ENCODE results near the gene SNTG2.

SNTG2 gene

DNA sequence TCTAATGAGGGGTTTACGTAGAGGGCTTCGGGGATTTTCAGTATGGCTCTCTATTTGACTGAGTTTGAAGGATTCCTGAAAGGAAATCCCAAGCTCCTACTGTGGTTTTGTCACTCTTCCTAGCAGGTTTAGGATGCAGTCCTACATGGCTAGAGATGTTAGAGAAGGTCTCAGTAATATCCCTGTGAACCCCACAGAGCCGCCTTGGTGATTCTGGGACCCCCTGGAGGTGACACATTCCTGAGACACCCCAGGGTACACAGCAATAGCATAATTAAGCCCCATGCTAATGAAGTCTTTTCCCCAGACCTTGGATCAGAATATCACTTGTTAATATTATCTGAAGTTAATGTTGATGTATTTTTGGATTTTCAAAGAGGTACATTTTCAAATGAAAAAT is 103.8 kb downstream of the SNTG2 start:
- no peak overlapping the region for H3K27ac Mint-ChIP-seq
- no peak for DNase-seq
- peaks cover 3% of the 10 kb centered on the region for H3K4me1 Mint-ChIP-seq
- no peak overlapping the region for H3K4me3 Mint-ChIP-seq
- ATAC-seq: no peak
- H3K9me3 Mint-ChIP-seq: no peaks in the 10 kb centered on the region
- H3K36me3 Mint-ChIP-seq (ENCODE audit: low read depth): peaks cover 2% of the 10 kb centered on the region
- H3K27me3 Mint-ChIP-seq: peaks cover 7% of the 10 kb centered on the region

GRCh38 chr2:1055014-1055595 is 104.5 kb downstream of the SNTG2 start:
- H3K4me3 Mint-ChIP-seq: no peak overlapping the region
- H3K9me3 Mint-ChIP-seq: no peaks in the 10 kb centered on the region
- DNase-seq (no peak), ATAC-seq (no peak)
- no peak overlapping the region for H3K27ac Mint-ChIP-seq
- peaks cover 7% of the 10 kb centered on the region for H3K27me3 Mint-ChIP-seq
- peaks cover 3% of the 10 kb centered on the region for H3K4me1 Mint-ChIP-seq
- peaks cover 2% of the 10 kb centered on the region for H3K36me3 Mint-ChIP-seq (ENCODE audit: low read depth)

GRCh38 chr2:1060372-1060771 is 109.7 kb downstream of the SNTG2 start:
- peaks cover 2% of the 10 kb centered on the region for H3K36me3 Mint-ChIP-seq (ENCODE audit: low read depth)
- no peaks in the 10 kb centered on the region for H3K9me3 Mint-ChIP-seq
- ATAC-seq: no peak

DNA sequence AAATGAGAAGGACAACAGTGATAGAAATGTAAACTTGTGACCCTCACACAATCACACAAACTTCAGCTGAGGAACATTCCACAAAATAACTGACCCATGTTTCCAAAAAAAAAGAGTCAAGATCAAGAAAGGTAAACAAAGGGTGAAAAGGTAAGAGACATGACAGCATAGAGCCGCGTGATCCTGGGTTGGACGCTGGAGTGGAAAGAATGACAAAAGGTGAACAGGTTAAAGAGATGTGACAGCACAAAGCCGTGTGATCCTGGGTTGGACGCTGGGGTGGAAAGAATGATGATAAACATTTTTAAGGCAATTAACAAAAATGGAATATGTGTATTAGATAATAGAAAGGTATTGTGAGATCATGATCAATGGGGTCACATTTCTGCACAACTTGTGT is 110.3 kb downstream of the SNTG2 start:
- Mint-ChIP-seq H3K27me3 (peaks cover 1% of the 10 kb centered on the region), H3K9me3 (no peaks in the 10 kb centered on the region), H3K36me3 (ENCODE audit: low read depth) (peaks cover 2% of the 10 kb centered on the region), H3K4me1 (no peaks in the 10 kb centered on the region), H3K27ac (no peak overlapping the region), H3K4me3 (no peak overlapping the region)
- DNase-seq (no peak), ATAC-seq (no peak)

More at GRCh38 chr2:1060372-1060771, 109.7 kb downstream of the SNTG2 start:
- H3K4me1 Mint-ChIP-seq: no peaks in the 10 kb centered on the region
- H3K27me3 Mint-ChIP-seq: peaks cover 2% of the 10 kb centered on the region
- DNase-seq: no peak
- no peak overlapping the region for H3K4me3 Mint-ChIP-seq
- H3K27ac Mint-ChIP-seq: no peak overlapping the region

DNA sequence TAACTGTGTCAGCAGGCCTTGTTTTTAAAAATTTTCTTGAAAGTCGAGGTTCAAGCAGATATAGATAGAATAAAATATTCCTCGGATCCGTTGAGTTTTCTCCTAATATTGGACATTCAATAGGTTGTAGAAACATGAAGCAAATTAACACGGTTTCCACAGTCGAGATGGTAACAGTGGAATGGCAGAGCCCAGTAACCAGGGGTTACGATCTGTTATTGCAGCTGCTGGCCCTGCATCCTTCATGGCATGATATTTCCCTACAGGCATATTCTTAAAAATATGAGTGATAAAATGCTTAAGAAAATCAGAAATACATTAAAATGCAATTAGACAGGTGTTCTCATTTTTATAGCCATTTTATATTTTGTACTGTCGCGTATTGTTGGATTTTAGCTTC is 117.6 kb downstream of the SNTG2 start:
- no peak overlapping the region for H3K4me3 Mint-ChIP-seq
- no peaks in the 10 kb centered on the region for H3K4me1 Mint-ChIP-seq
- H3K27ac Mint-ChIP-seq: no peak overlapping the region
- no peaks in the 10 kb centered on the region for H3K36me3 Mint-ChIP-seq (ENCODE audit: low read depth)
- H3K9me3 Mint-ChIP-seq: peaks cover 3% of the 10 kb centered on the region
- ATAC-seq: no peak
- DNase-seq: no peak
- peaks cover 1% of the 10 kb centered on the region for H3K27me3 Mint-ChIP-seq

DNA sequence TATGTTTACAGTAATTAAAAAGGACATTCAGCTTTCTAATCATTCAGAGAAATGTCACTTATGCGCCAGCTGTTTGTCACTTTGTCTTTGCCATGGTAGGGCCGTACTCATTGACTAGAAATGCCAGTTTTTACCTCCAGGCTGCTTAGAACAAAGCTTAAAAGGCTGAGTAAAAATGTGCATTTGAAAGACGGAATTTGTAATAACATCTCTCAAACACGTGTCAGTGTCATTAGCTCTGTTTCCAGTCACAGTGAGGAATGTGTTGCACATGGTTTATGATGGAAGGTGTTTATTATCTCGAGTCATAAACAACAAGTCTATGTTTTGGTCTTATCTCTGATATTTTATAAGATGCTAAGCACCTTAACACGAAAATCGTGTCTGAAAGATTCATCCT is 118.2 kb downstream of the SNTG2 start:
- Mint-ChIP-seq H3K27me3 (peaks cover 1% of the 10 kb centered on the region), H3K36me3 (ENCODE audit: low read depth) (no peaks in the 10 kb centered on the region), H3K4me1 (no peaks in the 10 kb centered on the region), H3K9me3 (peaks cover 3% of the 10 kb centered on the region), H3K4me3 (no peak overlapping the region), H3K27ac (no peak overlapping the region)
- ATAC-seq (no peak), DNase-seq (no peak)

GRCh38 chr2:1069847-1070246 is 119.2 kb downstream of the SNTG2 start:
- no peaks in the 10 kb centered on the region for H3K27me3 Mint-ChIP-seq
- no peaks in the 10 kb centered on the region for H3K36me3 Mint-ChIP-seq (ENCODE audit: low read depth)
- peaks cover 3% of the 10 kb centered on the region for H3K9me3 Mint-ChIP-seq
- ATAC-seq: no peak
- H3K4me3 Mint-ChIP-seq: no peak overlapping the region
- no peak overlapping the region for H3K27ac Mint-ChIP-seq
- no peak for DNase-seq
- H3K4me1 Mint-ChIP-seq: no peaks in the 10 kb centered on the region

GRCh38 chr2:1070601-1071000 is 120.0 kb downstream of the SNTG2 start:
- Mint-ChIP-seq H3K27me3 (no peaks in the 10 kb centered on the region), H3K36me3 (ENCODE audit: low read depth) (no peaks in the 10 kb centered on the region), H3K4me1 (peaks cover 3% of the 10 kb centered on the region), H3K9me3 (peaks cover 3% of the 10 kb centered on the region), H3K27ac (no peak overlapping the region), H3K4me3 (no peak overlapping the region)
- no peak for DNase-seq
- no peak for ATAC-seq

DNA sequence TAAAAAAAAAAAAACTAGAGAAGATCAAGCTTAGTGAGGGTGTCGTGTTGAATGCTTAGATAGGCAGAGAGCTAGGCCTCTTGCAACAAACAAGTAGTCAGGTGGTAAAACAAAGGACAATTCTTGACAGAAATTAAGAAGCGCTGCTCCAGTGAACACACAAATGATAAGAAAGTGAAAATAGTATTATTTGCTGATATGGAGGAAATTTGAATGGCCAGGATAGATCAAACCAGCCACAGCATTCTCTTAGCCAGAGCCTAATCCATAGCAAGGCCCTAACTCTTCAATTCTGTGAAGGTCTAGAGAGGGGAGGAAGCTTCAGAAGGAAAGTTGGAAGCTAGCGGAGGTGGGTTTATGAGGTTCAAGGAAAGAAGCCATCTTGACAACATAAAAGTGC is 121.0 kb downstream of the SNTG2 start:
- ATAC-seq: no peak
- Mint-ChIP-seq H3K27me3 (no peaks in the 10 kb centered on the region), H3K36me3 (ENCODE audit: low read depth) (no peaks in the 10 kb centered on the region), H3K27ac (no peak overlapping the region), H3K4me1 (peaks cover 3% of the 10 kb centered on the region), H3K9me3 (peaks cover 3% of the 10 kb centered on the region), H3K4me3 (no peak overlapping the region)
- DNase-seq: no peak

DNA sequence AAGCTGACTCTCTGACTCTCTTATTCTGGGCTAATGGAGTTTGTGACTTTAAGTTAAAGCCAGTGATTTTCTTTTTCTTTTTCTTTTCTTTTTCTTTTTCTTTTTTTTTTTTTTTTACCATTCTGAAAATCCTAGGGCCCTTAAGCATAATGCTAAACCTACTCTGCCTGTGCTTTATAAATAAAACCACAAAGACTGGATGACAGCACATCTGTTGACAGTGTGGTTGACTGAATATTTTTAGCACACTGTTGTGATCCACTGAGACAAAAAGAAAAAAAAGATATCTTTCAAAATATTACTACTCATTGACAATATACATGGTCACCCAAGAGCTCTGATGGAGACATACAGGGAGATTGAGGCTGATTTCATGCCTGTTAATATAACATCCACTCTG is 121.6 kb downstream of the SNTG2 start:
- Mint-ChIP-seq H3K27me3 (no peaks in the 10 kb centered on the region), H3K27ac (no peak overlapping the region), H3K4me1 (peaks cover 3% of the 10 kb centered on the region), H3K4me3 (no peak overlapping the region), H3K36me3 (ENCODE audit: low read depth) (no peaks in the 10 kb centered on the region), H3K9me3 (peaks cover 3% of the 10 kb centered on the region)
- ATAC-seq (no peak), DNase-seq (no peak)

DNA sequence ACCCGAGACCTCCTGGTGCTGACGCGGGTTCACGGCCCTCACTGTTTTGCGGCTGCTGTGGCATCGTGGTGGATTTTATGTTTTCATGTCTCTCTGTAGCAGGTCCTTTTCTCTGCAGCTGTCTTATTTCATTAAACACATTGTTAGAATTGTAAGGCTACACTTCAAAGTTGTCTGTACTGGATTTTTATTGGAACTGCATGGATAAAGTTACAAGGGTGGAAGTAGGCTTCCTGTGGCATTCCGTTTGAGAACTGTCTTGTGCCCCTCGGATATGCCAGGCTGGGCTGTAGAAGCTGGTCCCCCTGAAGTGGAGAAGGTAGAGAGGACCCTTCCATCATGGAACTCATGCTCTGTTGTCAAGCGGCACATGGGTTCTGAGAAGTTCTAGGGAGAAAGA is 127.3 kb downstream of the SNTG2 start:
- Mint-ChIP-seq H3K4me3 (no peak overlapping the region), H3K4me1 (peaks cover 3% of the 10 kb centered on the region), H3K9me3 (no peaks in the 10 kb centered on the region), H3K27me3 (no peaks in the 10 kb centered on the region), H3K27ac (no peak overlapping the region), H3K36me3 (ENCODE audit: low read depth) (no peaks in the 10 kb centered on the region)
- DNase-seq (no peak), ATAC-seq (no peak)

- H3K9me3 Mint-ChIP-seq: no peaks in the 10 kb centered on the region
- no peak overlapping the region for H3K4me3 Mint-ChIP-seq
- ATAC-seq (no peak), DNase-seq (no peak)
- H3K27me3 Mint-ChIP-seq: no peaks in the 10 kb centered on the region
- H3K36me3 Mint-ChIP-seq (ENCODE audit: low read depth): no peaks in the 10 kb centered on the region
- H3K27ac Mint-ChIP-seq: no peak overlapping the region
- peaks cover 3% of the 10 kb centered on the region for H3K4me1 Mint-ChIP-seq
Measured at GRCh38 chr2:1078326-1078725, 127.7 kb downstream of the SNTG2 start.

GRCh38 chr2:1079873-1080799 is 129.5 kb downstream of the SNTG2 start:
- ATAC-seq: no peak
- H3K27ac Mint-ChIP-seq: no peak overlapping the region
- no peak for DNase-seq
- no peaks in the 10 kb centered on the region for H3K9me3 Mint-ChIP-seq
- H3K4me1 Mint-ChIP-seq: peaks cover 3% of the 10 kb centered on the region
- H3K27me3 Mint-ChIP-seq: no peaks in the 10 kb centered on the region
- H3K4me3 Mint-ChIP-seq: no peak overlapping the region
- H3K36me3 Mint-ChIP-seq (ENCODE audit: low read depth): no peaks in the 10 kb centered on the region

DNA sequence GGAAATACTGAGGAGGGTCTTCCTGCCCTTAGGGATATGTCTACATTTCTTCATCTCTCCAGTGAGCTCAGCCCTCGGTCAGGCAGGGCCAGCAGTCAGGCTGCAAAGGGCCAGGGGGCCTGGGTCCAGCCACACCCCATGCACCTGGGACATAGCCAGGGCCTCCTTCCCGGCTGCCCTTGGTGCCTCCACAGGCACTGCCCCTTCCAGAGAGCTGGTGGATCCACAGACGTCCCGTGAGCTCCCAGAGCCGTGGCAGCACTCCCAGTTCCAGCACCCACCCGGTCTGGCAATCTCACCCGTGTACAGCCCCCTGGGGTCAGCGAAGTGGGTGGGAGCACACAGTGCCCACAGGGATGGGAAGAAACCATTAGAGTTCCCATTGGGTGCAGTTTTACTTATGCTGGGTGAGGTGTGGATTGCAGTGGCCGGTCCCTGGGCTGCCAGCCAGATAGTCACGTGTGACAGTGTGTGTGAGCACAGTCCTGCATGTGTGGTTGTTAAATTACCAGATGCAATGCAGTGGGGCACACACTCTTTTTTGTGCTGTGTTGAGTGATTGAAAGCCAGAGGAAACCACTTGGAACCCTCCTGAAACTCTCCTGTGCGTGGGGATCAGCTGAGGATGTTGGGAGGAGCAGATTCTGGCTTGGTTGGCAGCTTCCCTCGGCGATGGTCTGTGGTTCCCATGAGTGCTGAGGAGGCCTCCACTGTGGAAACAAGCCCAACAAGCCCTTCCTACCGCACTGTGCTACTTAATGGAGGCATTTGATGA is 131.0 kb downstream of the SNTG2 start:
- Mint-ChIP-seq H3K27ac (no peak overlapping the region), H3K36me3 (ENCODE audit: low read depth) (no peaks in the 10 kb centered on the region), H3K4me1 (no peaks in the 10 kb centered on the region), H3K9me3 (no peaks in the 10 kb centered on the region), H3K27me3 (no peaks in the 10 kb centered on the region), H3K4me3 (no peak overlapping the region)
- ATAC-seq (no peak), DNase-seq (no peak)

Data from activated naive CD8-positive, alpha-beta T cell treated with anti-CD3 and anti-CD28 coated beads, Interleukin-2, amount 50 U/mL, for 24 hours (primary cell).